Activated CD8-positive, alpha-beta memory T cell treated with anti-CD3 and anti-CD28 coated beads for 36 hours (primary cell): Measurements from ENCODE around the gene PLSCR4. TPM values are rescaled to one million over a fixed set of nuclear protein-coding genes. Genes with fewer than 3 reads are reported as not detected.

Source experiments
- CTCF ChIA-PET: fragments of 350-600 bp; sonication (Branson Sonifier 250); formaldehyde crosslinking; loops from one replicate; lab custom pipeline; 2021; ENCODE audit warnings: antibody characterized with exemption; lab: Charles Lee
- POLR2A ChIA-PET: fragments of 350-600 bp; sonication (Branson Sonifier 250); formaldehyde crosslinking; loops from one replicate; lab custom pipeline; 2021; ENCODE audit warnings: antibody characterized with exemption; lab: Charles Lee
- total RNA-seq, 2 experiments: library from RNA; stranded (reverse); gene quantifications; one replicate each; pipeline ENCODE4 v1.2.3, GENCODE V29; 2021

The PLSCR4 gene
- total RNA-seq, 2 experiments from 2014 or later, result not detected

DNA sequence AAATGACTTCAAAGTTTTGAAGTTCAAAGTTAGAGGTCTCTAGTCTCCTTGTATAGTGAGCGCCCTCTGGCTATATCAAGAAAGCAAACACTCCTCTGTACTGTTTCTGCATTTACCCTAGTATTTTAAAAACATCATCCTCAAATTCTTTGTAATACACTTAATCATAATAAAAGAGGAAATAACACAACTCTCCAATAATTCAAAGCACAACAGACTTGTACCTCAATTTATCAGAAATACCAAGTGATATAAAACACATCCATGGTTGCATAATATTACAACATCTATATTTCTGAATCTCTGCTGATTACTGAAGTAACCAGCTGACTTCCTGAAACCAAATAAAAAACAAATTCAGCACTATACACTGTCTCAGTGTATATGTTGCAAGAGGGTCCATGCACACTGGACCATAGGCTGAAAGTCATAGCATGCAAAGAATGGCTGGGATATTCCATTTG lies 102.4 kb downstream of the PLSCR4 start:
- ChIA-PET CTCF (no interaction called here), POLR2A (no interaction called here)

DNA sequence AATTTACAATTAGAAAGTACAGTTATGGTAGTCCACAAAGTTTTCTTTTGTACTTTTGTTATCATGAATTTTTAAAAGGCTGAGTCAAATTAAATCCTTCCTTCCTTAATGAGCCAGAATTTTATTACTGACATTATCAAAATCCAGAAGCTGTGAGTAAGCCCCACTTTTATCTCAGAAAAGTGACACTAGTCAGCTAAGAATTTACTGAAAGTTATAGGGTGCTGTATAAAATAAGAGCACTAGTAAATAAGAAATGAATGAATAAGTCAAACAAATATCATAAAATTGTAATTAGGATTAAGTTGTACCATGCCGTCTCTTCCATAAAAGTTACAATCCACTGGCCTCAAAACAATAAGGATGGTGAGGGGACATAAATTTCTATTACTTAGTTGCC lies 105.3 kb downstream of the PLSCR4 start:
- CTCF ChIA-PET, result no interaction called here
- POLR2A ChIA-PET, result no interaction called here

DNA sequence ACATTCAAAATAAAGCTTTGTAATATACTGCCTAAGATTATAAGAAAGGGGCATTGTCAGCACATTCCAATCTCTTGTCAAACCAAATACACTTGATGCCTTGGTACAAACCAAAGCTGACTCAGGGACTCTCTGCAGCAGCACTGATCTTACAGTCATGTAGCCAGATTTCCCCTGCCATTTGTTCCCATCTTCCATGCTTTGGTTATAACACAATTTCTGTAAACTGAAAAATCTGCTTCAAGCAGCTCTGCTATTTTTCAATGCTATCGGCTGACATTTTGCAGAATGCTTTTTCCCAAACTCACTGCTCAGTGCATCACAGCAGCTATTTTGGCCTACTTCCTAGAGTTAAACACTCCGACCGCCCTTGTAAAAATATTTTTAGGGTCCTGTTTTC lies 108.1 kb downstream of the PLSCR4 start:
- POLR2A ChIA-PET, result no interaction called here
- CTCF ChIA-PET, result no interaction called here

Other genes starting within 250 kb of the PLSCR4 start
- gene PLOD2, start 89.9 kb downstream of the PLSCR4 start, total RNA-seq, result 1 to 10 TPM in 1 of 2 experiments, under 1 TPM in 1; 0.80 to 1.0 TPM
- not detected for gene PLSCR2, start 218.5 kb upstream of the PLSCR4 start, total RNA-seq